GM12874 (cell line): ENCODE data around the gene KRT14.

ENCODE experiments used
- CTCF ChIP-seq: IDR thresholded peaks from 2 replicates; pipeline ENCODE4 v1.5.1; 2011; ENCODE audit warnings: low read depth, mild to moderate bottlenecking, control low read depth, low read length, moderate library complexity; ENCODE audit not compliant: insufficient read depth

Gene KRT14

GRCh38 chr17:41585301-41586056 lies 1.2 kb downstream of the KRT14 start:
- TF ChIP-seq CTCF = no peak

- no peak for TF ChIP-seq CTCF
Measured at GRCh38 chr17:41583137-41584127, 3.3 kb downstream of the KRT14 start.

GRCh38 chr17:41581366-41582060 lies 5.2 kb downstream of the KRT14 start:
- no peak for TF ChIP-seq CTCF

- TF ChIP-seq CTCF = no peak
Measured at GRCh38 chr17:41580687-41581365, 5.9 kb downstream of the KRT14 start.

- TF ChIP-seq CTCF = no peak
Measured at GRCh38 chr17:41580244-41580575, 6.5 kb downstream of the KRT14 start.

GRCh38 chr17:41579484-41580243 lies 7.0 kb downstream of the KRT14 start:
- peak; percentile 90 for TF ChIP-seq CTCF
